SK-N-SH (cell line): ENCODE results near the gene BTNL8. TPM values are rescaled to one million over a fixed set of nuclear protein-coding genes. Genes with fewer than 3 reads are reported as not detected.
"Not testable (repeated sequence)": the region's sequence is repeated elsewhere in the genome, so short reads cannot be mapped to it uniquely, and the experiment has no call there.

ENCODE experiments used
- CTCF ChIA-PET: fragments of 300-600, 350-600 bp; formaldehyde crosslinking; extraction: SDS; loops from one replicate; lab custom pipeline; 2021; lab: Yijun Ruan, JAX
- POLR2A ChIA-PET: fragments of 350-600 bp; sonication (Branson Sonifier 250); formaldehyde crosslinking; extraction: SDS; loops from one replicate; lab custom pipeline; 2020; ENCODE audit warnings: antibody characterized with exemption, inconsistent platforms; lab: Yijun Ruan, JAX
- DNase-seq: peaks from one replicate; pipeline ENCODE4 v3.0.0; 2012
- H2AFZ ChIP-seq: fragments of 200-600 bp; sonication (generic); 2 replicates; pipeline ENCODE4 v1.8.1; 2016; ENCODE audit warnings: antibody characterized with exemption, mild to moderate bottlenecking, low read depth
- H3F3A ChIP-seq: fragments of 200-600 bp; sonication (generic); replicated peaks from 2 replicates; pipeline ENCODE3; 2016; ENCODE audit warnings: antibody characterized with exemption, mild to moderate bottlenecking; ENCODE audit not compliant: insufficient read depth
- H3K27ac ChIP-seq, 2 experiments: fragments of 200-500 bp in 1 of 2; fragments of 200-600 bp in 1 of 2; sonication (Bioruptor generic) in 1 of 2; sonication (generic), shearing (Covaris generic) in 1 of 2; 2 replicates each; pipeline versions ENCODE4 v1.5.1 to v1.6.1; 2014 to 2016; ENCODE audit warnings: low read depth in 2 of 2, inconsistent platforms in 1 of 2, low read length in 1 of 2, mild to moderate bottlenecking in 1 of 2, mixed read lengths in 1 of 2
- H3K27me3 ChIP-seq: fragments of 200-600 bp; sonication (generic), shearing (Covaris generic); 2 replicates; pipeline ENCODE4 v1.6.1; 2016; ENCODE audit warnings: mixed run types; ENCODE audit not compliant: insufficient read depth
- H3K36me3 ChIP-seq, 2 experiments: fragments of 200-500 bp in 1 of 2; fragments of 200-600 bp in 1 of 2; sonication (Bioruptor generic) in 1 of 2; sonication (generic) in 1 of 2; replicated peaks in 1 of 2; 2 replicates each; pipeline versions ENCODE3 to v1.5.1; 2014 to 2016; ENCODE audit warnings: low read length in 1 of 2, mild to moderate bottlenecking in 1 of 2; ENCODE audit not compliant: insufficient read depth in 2 of 2, control insufficient read depth in 1 of 2
- H3K4me1 ChIP-seq, 2 experiments: fragments of 200-500 bp in 1 of 2; fragments of 200-600 bp in 1 of 2; sonication (Bioruptor generic) in 1 of 2; sonication (generic), shearing (Covaris generic) in 1 of 2; 2 replicates each; pipeline versions ENCODE4 v1.5.1 to v1.6.1; 2014 to 2016; ENCODE audit warnings: low read depth in 1 of 2, low read length in 1 of 2, mixed run types in 1 of 2; ENCODE audit not compliant: insufficient read depth in 2 of 2, control insufficient read depth in 1 of 2
- H3K4me2 ChIP-seq: fragments of 200-600 bp; sonication (generic), shearing (Covaris generic); 2 replicates; pipeline ENCODE4 v1.6.1; 2017; ENCODE audit warnings: mixed run types
- H3K4me3 ChIP-seq, 2 experiments: fragments of 200-500 bp in 1 of 2; fragments of 200-600 bp in 1 of 2; sonication (Bioruptor generic) in 1 of 2; sonication (generic), shearing (Covaris generic) in 1 of 2; 2 replicates each; pipeline versions ENCODE4 v1.5.1 to v1.8.1; 2014 to 2016; ENCODE audit warnings: low read depth in 2 of 2, inconsistent platforms in 1 of 2, low read length in 1 of 2, mild to moderate bottlenecking in 1 of 2, mixed read lengths in 1 of 2, moderate library complexity in 1 of 2
- H3K79me2 ChIP-seq: fragments of 200-600 bp; sonication (generic); 2 replicates; pipeline ENCODE4 v1.8.1; 2017; ENCODE audit warnings: mild to moderate bottlenecking; ENCODE audit not compliant: insufficient read depth
- H3K9ac ChIP-seq: fragments of 200-600 bp; sonication (generic); 2 replicates; pipeline ENCODE4 v1.6.1; 2017; ENCODE audit warnings: mixed run types
- H3K9me2 ChIP-seq: fragments of 200-600 bp; sonication (generic); 2 replicates; pipeline ENCODE4 v1.6.1; 2017; ENCODE audit warnings: mixed run types
- H3K9me3 ChIP-seq: fragments of 200-600 bp; sonication (generic); 2 replicates; pipeline ENCODE4 v1.6.1; 2017; ENCODE audit warnings: mixed run types, mild to moderate bottlenecking, moderate library complexity
- H4K20me1 ChIP-seq: fragments of 200-600 bp; sonication (generic); 2 replicates; pipeline ENCODE4 v1.6.1; 2017; ENCODE audit warnings: mild to moderate bottlenecking, mixed run types; ENCODE audit not compliant: insufficient read depth
- JUND ChIP-seq: IDR thresholded peaks from 2 replicates; pipeline ENCODE4 v1.4.0; 2012
- MEF2A ChIP-seq: IDR thresholded peaks from 2 replicates; pipeline ENCODE4 v1.4.0; 2012; ENCODE audit warnings: low read depth, borderline replicate concordance
- NFIC ChIP-seq: IDR thresholded peaks from 2 replicates; pipeline ENCODE4 v1.4.0; 2012; ENCODE audit warnings: borderline replicate concordance
- NRF1 ChIP-seq: IDR thresholded peaks from 2 replicates; pipeline ENCODE4 v1.6.1; 2012; ENCODE audit warnings: low read depth, mild to moderate bottlenecking, low read length
- RCOR1 ChIP-seq: fragments of 150-350 bp; IDR thresholded peaks from 2 replicates; pipeline ENCODE4 v1.6.1; 2017; ENCODE audit warnings: antibody characterized with exemption, low read length
- RXRA ChIP-seq: IDR thresholded peaks from 2 replicates; pipeline ENCODE4 v1.4.0; 2012; ENCODE audit warnings: low read depth, mild to moderate bottlenecking, borderline replicate concordance
- SIN3A ChIP-seq: IDR thresholded peaks from 2 replicates; pipeline ENCODE4 v1.6.1; 2012; ENCODE audit warnings: low read depth, mild to moderate bottlenecking, low read length, moderate library complexity, borderline replicate concordance
- SMC3 ChIP-seq: IDR thresholded peaks from 2 replicates; pipeline ENCODE4 v1.6.1; 2012; ENCODE audit warnings: low read depth, low read length, improper control_type of control experiment
- TAF1 ChIP-seq: IDR thresholded peaks from 2 replicates; pipeline ENCODE4 v1.6.1; 2012; ENCODE audit warnings: low read depth, mild to moderate bottlenecking, low read length, moderate library complexity, borderline replicate concordance
- TEAD4 ChIP-seq: IDR thresholded peaks from 2 replicates; pipeline ENCODE4 v1.4.0; 2012; ENCODE audit warnings: mild to moderate bottlenecking, borderline replicate concordance; ENCODE audit not compliant: insufficient read depth
- YY1 ChIP-seq: IDR thresholded peaks from 2 replicates; pipeline ENCODE4 v1.4.0; 2012; ENCODE audit warnings: low read depth, mild to moderate bottlenecking
- WGBS: methylation state at CpG from one replicate; pipeline ENCODE4 v1.1.6; 2017; ENCODE audit warnings: low lambda C conversion rate; 5-methylcytosine and 5-hydroxymethylcytosine counted together
- polyA plus RNA-seq, 3 experiments: library from polyadenylated mRNA; depleted of rRNA; stranded (reverse); fragments of >200 nt; gene quantifications; 2 replicates each; pipeline ENCODE4 v1.2.3, GENCODE V29; 2012
- TF ChIP-seq, protein P1 (sequence below): IDR thresholded peaks from 2 replicates; pipeline ENCODE4 v1.4.0; 2012; ENCODE audit warnings: low read depth, borderline replicate concordance
- TF ChIP-seq, protein P2 (sequence below): fragments of 200-600 bp; sonication (generic); IDR thresholded peaks from 2 replicates; pipeline ENCODE4 v1.6.1; 2017; ENCODE audit warnings: antibody characterized with exemption, mild to moderate bottlenecking, moderate library complexity

The BTNL8 gene
- polyA plus RNA-seq, 1 of the 3 experiments (the other 2 are of a cell fraction): not detected

DNA sequence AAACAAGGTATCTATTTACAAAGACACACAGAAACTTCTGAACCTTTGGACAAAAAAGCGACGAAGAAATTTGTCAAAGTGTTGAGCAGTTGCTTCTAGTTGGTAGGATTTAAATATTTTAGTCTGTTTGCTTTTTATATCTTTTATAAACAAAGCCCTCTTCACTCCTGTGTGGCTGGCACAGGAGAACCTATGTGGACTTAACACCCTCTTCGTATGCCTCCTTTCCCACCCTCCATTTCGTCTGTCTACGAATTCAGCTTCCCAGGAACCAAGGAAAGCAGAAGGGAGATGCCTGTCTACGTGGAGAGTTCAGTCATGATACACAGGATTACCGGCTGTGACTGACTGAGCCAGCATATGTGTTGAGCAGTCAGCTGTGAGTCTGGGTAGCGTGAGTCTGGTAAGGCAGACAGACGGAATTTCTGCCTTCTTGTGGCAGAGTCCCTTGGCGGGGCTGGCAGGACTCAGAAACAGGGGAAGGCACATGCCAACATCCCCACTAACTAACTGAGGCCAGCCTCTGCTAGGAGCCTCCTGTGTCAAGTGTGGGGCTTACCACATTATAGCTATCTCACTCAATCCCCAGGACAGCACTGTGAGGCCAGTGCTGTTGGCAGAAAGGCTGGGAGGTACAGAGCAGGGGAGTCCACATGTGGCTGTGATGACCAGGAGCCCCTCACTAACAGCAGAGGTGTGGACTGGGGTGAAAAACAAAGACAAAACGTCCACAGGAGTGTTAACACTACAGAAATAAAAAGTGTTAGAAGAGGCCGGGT is 24.0 kb upstream of the BTNL8 start (continued):
- TF ChIP-seq NRF1: no peak
- TF ChIP-seq SIN3A: no peak
- TF ChIP-seq YY1: no peak
- no peak for TF ChIP-seq NFIC
- TF ChIP-seq SMC3: no peak
- TF ChIP-seq RCOR1: no peak
- TF ChIP-seq, protein P1, sequence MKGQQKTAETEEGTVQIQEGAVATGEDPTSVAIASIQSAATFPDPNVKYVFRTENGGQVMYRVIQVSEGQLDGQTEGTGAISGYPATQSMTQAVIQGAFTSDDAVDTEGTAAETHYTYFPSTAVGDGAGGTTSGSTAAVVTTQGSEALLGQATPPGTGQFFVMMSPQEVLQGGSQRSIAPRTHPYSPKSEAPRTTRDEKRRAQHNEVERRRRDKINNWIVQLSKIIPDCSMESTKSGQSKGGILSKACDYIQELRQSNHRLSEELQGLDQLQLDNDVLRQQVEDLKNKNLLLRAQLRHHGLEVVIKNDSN: no peak
- TF ChIP-seq TAF1: no peak

DNA sequence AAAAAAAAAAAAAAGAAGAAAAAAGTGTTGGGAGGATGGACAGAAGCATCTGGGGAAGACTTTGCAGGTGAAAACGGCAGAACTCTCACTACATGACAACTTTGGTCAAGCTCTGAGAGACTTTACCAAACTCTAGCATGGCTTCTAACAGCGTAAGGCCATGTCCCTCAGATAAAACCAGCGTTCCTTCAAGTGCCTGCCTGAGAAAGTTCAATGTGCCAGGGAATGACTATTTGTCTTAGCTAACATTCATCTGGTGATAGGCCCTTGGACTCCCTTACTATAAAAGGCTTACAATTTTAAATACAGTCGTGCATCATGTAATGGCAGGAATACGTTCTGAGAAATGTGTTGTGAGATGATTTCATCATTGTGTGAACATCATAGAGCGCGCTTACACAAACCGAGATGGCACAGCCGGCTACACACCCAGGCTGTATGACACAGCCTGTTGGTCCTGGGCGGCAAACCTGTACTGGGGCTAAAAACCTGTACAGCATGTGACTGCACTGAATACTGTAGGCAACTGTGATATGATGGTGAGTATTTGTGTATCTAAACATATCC is 23.0 kb upstream of the BTNL8 start:
- POLR2A ChIA-PET: no interaction called here
- no peak for TF ChIP-seq JUND
- no peak for TF ChIP-seq TEAD4
- no peak for TF ChIP-seq SIN3A
- no peak for TF ChIP-seq RXRA
- TF ChIP-seq, protein P2, sequence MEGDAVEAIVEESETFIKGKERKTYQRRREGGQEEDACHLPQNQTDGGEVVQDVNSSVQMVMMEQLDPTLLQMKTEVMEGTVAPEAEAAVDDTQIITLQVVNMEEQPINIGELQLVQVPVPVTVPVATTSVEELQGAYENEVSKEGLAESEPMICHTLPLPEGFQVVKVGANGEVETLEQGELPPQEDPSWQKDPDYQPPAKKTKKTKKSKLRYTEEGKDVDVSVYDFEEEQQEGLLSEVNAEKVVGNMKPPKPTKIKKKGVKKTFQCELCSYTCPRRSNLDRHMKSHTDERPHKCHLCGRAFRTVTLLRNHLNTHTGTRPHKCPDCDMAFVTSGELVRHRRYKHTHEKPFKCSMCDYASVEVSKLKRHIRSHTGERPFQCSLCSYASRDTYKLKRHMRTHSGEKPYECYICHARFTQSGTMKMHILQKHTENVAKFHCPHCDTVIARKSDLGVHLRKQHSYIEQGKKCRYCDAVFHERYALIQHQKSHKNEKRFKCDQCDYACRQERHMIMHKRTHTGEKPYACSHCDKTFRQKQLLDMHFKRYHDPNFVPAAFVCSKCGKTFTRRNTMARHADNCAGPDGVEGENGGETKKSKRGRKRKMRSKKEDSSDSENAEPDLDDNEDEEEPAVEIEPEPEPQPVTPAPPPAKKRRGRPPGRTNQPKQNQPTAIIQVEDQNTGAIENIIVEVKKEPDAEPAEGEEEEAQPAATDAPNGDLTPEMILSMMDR: no peak
- no peak for TF ChIP-seq MEF2A
- CTCF ChIA-PET: interaction anchor here (1.4 kb wide), 1 partner anchor 91 kb away, joined by 3 read pairs; no protein-coding TSS in a partner anchor

DNA sequence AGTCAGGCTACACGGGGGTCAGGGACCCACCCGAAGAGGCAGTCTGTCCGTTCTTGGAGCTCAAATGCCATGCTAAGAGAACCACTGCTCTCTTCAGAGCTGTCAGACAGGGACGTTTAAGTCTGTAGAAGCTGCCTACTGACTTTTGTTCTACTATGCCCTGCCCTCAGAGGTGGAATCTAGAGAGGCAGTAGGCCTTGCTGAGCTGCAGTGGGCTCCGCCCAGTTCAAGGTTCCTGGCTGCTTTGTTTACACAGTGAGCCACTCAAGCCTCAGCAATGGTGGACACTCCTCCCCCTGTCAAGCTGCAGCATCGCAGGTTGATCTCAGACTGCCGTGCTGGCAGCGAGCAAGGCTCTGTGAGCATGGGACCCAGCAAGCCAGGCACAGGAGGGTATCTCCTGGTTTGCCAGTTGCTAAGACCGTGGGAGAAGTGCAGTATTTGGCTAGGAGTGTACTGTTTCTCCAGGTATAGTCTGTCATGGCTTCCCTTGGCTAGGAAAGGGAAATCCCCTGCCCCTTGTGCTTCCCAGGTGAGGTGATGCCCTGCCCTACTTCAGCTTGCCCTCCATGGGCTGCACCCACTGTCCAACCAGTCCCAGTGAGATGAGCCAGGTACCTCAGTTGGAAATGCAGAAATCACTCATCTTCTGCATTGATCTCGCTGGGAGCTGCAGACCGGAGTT is 13.0 kb upstream of the BTNL8 start:
- H3K27ac ChIP-seq, POLR2A ChIA-PET, DNase-seq, H3K9me2 ChIP-seq, H3F3A ChIP-seq, H3K4me3 ChIP-seq, H3K9ac ChIP-seq, H2AFZ ChIP-seq, H4K20me1 ChIP-seq, H3K4me1 ChIP-seq, H3K27me3 ChIP-seq, H3K9me3 ChIP-seq, H3K4me2 ChIP-seq, H3K79me2 ChIP-seq, H3K36me3 ChIP-seq: not testable (repeated sequence)
- CTCF ChIA-PET: interaction anchor here (1.4 to 1.8 kb wide), 2 partner anchors 17 to 243 kb away, joined by 3 to 7 read pairs; no protein-coding TSS in a partner anchor
- 4% methylated on average over 6 of the region's 11 CpGs for WGBS

More for the DNA sequence above, 23.0 kb upstream of the BTNL8 start:
- Histone ChIP-seq H3K27me3 (no peaks in the 10 kb centered on the region), H3K4me3 (no peak overlapping the region), H3K9me2 (no peaks in the 10 kb centered on the region), H3K9ac (no peak overlapping the region), H3K9me3 (no peaks in the 10 kb centered on the region; the same call in 1 of the 2 replicates), H3K79me2 (no peaks in the 10 kb centered on the region), H3K4me1 (no peaks in the 10 kb centered on the region), H3F3A (no peaks in the 10 kb centered on the region), H3K4me2 (no peak overlapping the region), H4K20me1 (no peaks in the 10 kb centered on the region), H3K36me3 (no peaks in the 10 kb centered on the region), H2AFZ (no peak overlapping the region), H3K27ac (no peak overlapping the region)
- no peak for DNase-seq
- WGBS: 45% methylated on average over 10 of the region's 10 CpGs
